HepG2 (cell line): ENCODE measurements around the gene OBSL1. TPM values are rescaled to one million over a fixed set of nuclear protein-coding genes. Genes with fewer than 3 reads are reported as not detected.
A peak's percentile ranks its signal among the peaks of the same experiment; 100 is the strongest.

Experiments used
- CENPT ChIP-seq: sonication (generic); formaldehyde crosslinking; IDR thresholded peaks from 2 replicates; pipeline ENCODE4 v1.8.0; 2022; ENCODE audit warnings: low read depth, mild to moderate bottlenecking, moderate library complexity, missing genetic modification reagents
- GABPA ChIP-seq, 2 experiments: IDR thresholded peaks; 2 replicates each; pipeline ENCODE4 v1.6.1; 2011 to 2016; ENCODE audit warnings: low read depth in 2 of 2, low read length in 1 of 2, missing biosample characterization in 1 of 2, missing genetic modification characterization in 1 of 2
- GMEB2 ChIP-seq: IDR thresholded peaks from 2 replicates; pipeline ENCODE4 v1.6.1; 2016; ENCODE audit warnings: missing biosample characterization, missing genetic modification reagents, low read depth
- HCFC1 ChIP-seq: fragments of 150-350 bp; IDR thresholded peaks from 2 replicates; pipeline ENCODE4 v1.6.1; 2014; ENCODE audit warnings: low read depth, low read length
- HOXD1 ChIP-seq: sonication (generic); formaldehyde crosslinking; IDR thresholded peaks from 2 replicates; pipeline ENCODE4 v1.5.0; 2020; ENCODE audit warnings: missing genetic modification reagents
- ISL2 ChIP-seq: sonication (generic); formaldehyde crosslinking; IDR thresholded peaks from 2 replicates; pipeline ENCODE4 v1.5.0; 2020; ENCODE audit warnings: missing genetic modification reagents
- KDM2A ChIP-seq: sonication (generic); formaldehyde crosslinking; IDR thresholded peaks from 2 replicates; pipeline ENCODE4 v1.4.0; 2020; ENCODE audit warnings: low read depth, missing genetic modification reagents, borderline replicate concordance
- MAFK ChIP-seq, 2 experiments: IDR thresholded peaks in 1 of 2; conservative IDR thresholded peaks in 1 of 2; 2 replicates each; pipeline ENCODE4 v1.6.1; 2011; ENCODE audit warnings: improper control_type of control experiment in 2 of 2, low read length in 2 of 2
- MTA1 ChIP-seq: sonication (generic); formaldehyde crosslinking; IDR thresholded peaks from 2 replicates; pipeline ENCODE4 v1.4.0; 2020; ENCODE audit warnings: missing genetic modification reagents, mild to moderate bottlenecking, borderline replicate concordance
- RFX1 ChIP-seq: fragments of 450-650 bp; IDR thresholded peaks from 2 replicates; pipeline ENCODE4 v1.6.1; 2017
- ZKSCAN8 ChIP-seq: IDR thresholded peaks from 2 replicates; pipeline ENCODE4 v1.6.1; 2016; ENCODE audit warnings: borderline replicate concordance, missing genetic modification reagents, missing compliant biosample characterization
- ZNF10 ChIP-seq: sonication (generic); formaldehyde crosslinking; IDR thresholded peaks from 2 replicates; pipeline ENCODE4 v1.4.0; 2020; ENCODE audit warnings: mild to moderate bottlenecking, low read depth, missing genetic modification reagents, borderline replicate concordance
- ZNF552 ChIP-seq: sonication (generic); formaldehyde crosslinking; IDR thresholded peaks from 2 replicates; pipeline ENCODE4 v1.9.0; 2022; ENCODE audit warnings: missing genetic modification reagents, mild to moderate bottlenecking, borderline replicate concordance
- ZNF615 ChIP-seq: sonication (generic); formaldehyde crosslinking; IDR thresholded peaks from 2 replicates; pipeline ENCODE4 v1.5.0; 2020; ENCODE audit warnings: mild to moderate bottlenecking, missing genetic modification reagents, borderline replicate concordance
- ZNF781 ChIP-seq: sonication (generic); formaldehyde crosslinking; IDR thresholded peaks from 2 replicates; pipeline ENCODE4 v1.5.1; 2020; ENCODE audit warnings: borderline replicate concordance, mild to moderate bottlenecking, missing genetic modification reagents; ENCODE audit errors: not compliant biosample characterization
- ZNF816 ChIP-seq: sonication (generic); formaldehyde crosslinking; IDR thresholded peaks from 2 replicates; pipeline ENCODE4 v1.8.0; 2022; ENCODE audit warnings: missing genetic modification reagents, mild to moderate bottlenecking, borderline replicate concordance
- polyA plus RNA-seq, 8 experiments: library from polyadenylated mRNA; depleted of rRNA in 3 of 8; stranded (reverse) in 7 of 8; unstranded in 1 of 8; fragments of >200 nt; fragmentation: Illumina TruSeq in 4 of 8; extraction: Trizol in 4 of 8; gene quantifications; 2 replicates each; pipeline versions ENCODE4 v1.2.1 to v1.2.3, GENCODE V29; 2011 to 2016; ENCODE audit warnings: low read depth in 4 of 8, missing spikeins in 1 of 8, mixed read lengths in 1 of 8; ENCODE audit not compliant: insufficient read depth in 1 of 8
- total RNA-seq, 5 experiments: library from RNA; depleted of rRNA; stranded (reverse); fragments of >200 nt; fragmentation: Illumina TruSeq; extraction: Trizol; gene quantifications; 2 replicates each; pipeline ENCODE4 v1.2.3, GENCODE V29; 2016; ENCODE audit warnings: low read depth in 1 of 5
- TF ChIP-seq, protein P1 (sequence below): sonication (generic); formaldehyde crosslinking; IDR thresholded peaks from 2 replicates; pipeline ENCODE4 v1.4.0; 2020; ENCODE audit warnings: missing genetic modification reagents, borderline replicate concordance
- TF ChIP-seq, protein P2 (sequence below): sonication (generic); formaldehyde crosslinking; conservative IDR thresholded peaks from 2 replicates; pipeline ENCODE4 v1.8.0; 2022; ENCODE audit warnings: missing genetic modification reagents

OBSL1 gene
- total and polyA plus RNA-seq, 2 of the 13 experiments (the other 11 are each of a cell fraction or from before 2014, with no cell fraction given), result 86.7 to 218 TPM

GRCh38 chr2:219597552-219598307 lies 26.4 kb upstream of the OBSL1 start, which contains the start of gene STK11IP (continued):
- no peak; the same call in 1 of the 2 replicates for TF ChIP-seq ZNF816
- peak; percentile 78 for TF ChIP-seq KDM2A (CRISPR knock-in tag)
- peak; percentile 67; the same call in 1 of the 2 replicates for TF ChIP-seq ZNF552
- no peak; the same call in 1 of the 2 replicates for TF ChIP-seq ISL2 (CRISPR knock-in tag)
- TF ChIP-seq MAFK (conservative IDR thresholded peaks at IDR 0.05 in 1 of 2, IDR thresholded peaks at IDR 0.05 in 1 of 2; ENCODE audit: low read length in 2 of 2), result no peak
- TF ChIP-seq, protein P1, sequence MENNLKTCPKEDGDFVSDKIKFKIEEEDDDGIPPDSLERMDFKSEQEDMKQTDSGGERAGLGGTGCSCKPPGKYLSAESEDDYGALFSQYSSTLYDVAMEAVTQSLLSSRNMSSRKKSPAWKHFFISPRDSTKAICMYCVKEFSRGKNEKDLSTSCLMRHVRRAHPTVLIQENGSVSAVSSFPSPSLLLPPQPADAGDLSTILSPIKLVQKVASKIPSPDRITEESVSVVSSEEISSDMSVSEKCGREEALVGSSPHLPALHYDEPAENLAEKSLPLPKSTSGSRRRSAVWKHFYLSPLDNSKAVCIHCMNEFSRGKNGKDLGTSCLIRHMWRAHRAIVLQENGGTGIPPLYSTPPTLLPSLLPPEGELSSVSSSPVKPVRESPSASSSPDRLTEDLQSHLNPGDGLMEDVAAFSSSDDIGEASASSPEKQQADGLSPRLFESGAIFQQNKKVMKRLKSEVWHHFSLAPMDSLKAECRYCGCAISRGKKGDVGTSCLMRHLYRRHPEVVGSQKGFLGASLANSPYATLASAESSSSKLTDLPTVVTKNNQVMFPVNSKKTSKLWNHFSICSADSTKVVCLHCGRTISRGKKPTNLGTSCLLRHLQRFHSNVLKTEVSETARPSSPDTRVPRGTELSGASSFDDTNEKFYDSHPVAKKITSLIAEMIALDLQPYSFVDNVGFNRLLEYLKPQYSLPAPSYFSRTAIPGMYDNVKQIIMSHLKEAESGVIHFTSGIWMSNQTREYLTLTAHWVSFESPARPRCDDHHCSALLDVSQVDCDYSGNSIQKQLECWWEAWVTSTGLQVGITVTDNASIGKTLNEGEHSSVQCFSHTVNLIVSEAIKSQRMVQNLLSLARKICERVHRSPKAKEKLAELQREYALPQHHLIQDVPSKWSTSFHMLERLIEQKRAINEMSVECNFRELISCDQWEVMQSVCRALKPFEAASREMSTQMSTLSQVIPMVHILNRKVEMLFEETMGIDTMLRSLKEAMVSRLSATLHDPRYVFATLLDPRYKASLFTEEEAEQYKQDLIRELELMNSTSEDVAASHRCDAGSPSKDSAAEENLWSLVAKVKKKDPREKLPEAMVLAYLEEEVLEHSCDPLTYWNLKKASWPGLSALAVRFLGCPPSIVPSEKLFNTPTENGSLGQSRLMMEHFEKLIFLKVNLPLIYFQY (CRISPR knock-in tag), result peak; percentile 96
- TF ChIP-seq GABPA (IDR thresholded peaks at IDR 0.05; ENCODE audit: low read depth, low read length), result peak; percentile 77
- TF ChIP-seq GABPA (CRISPR knock-in tag; IDR thresholded peaks at IDR 0.05; ENCODE audit: low read depth), result peak; percentile 95
- TF ChIP-seq HCFC1, result peak; percentile 48
- peak; percentile 72; the same call in 1 of the 2 replicates for TF ChIP-seq ZKSCAN8 (CRISPR knock-in tag)
- no peak for TF ChIP-seq ZNF10
- TF ChIP-seq CENPT (CRISPR knock-in tag), result no peak
- 0 out of 2 replicates have a peak, but pooled peaks have one; percentile 31 for TF ChIP-seq ZNF615 (CRISPR knock-in tag)
- TF ChIP-seq HOXD1 (CRISPR knock-in tag), result peak; percentile 78; the same call in 1 of the 2 replicates
- peak; percentile 100 for TF ChIP-seq RFX1
- TF ChIP-seq MTA1 (CRISPR knock-in tag), result peak; percentile 33; the same call in 1 of the 2 replicates
- TF ChIP-seq, protein P2, sequence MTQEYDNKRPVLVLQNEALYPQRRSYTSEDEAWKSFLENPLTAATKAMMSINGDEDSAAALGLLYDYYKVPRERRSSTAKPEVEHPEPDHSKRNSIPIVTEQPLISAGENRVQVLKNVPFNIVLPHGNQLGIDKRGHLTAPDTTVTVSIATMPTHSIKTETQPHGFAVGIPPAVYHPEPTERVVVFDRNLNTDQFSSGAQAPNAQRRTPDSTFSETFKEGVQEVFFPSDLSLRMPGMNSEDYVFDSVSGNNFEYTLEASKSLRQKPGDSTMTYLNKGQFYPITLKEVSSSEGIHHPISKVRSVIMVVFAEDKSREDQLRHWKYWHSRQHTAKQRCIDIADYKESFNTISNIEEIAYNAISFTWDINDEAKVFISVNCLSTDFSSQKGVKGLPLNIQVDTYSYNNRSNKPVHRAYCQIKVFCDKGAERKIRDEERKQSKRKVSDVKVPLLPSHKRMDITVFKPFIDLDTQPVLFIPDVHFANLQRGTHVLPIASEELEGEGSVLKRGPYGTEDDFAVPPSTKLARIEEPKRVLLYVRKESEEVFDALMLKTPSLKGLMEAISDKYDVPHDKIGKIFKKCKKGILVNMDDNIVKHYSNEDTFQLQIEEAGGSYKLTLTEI (CRISPR knock-in tag), result no peak
- TF ChIP-seq ZNF781 (CRISPR knock-in tag), result peak; percentile 81
- TF ChIP-seq GMEB2 (CRISPR knock-in tag), result 0 out of 2 replicates have a peak, but pooled peaks have one; percentile 19
